22Rv1 (cell line): Measurements from ENCODE around the gene PRRX1.

Experiments
- H3K27ac ChIP-seq: fragments of 450-650 bp; 2 replicates; pipeline ENCODE4 v1.5.1; 2017
- CTCF ChIP-seq: fragments of 450-650 bp; IDR thresholded peaks from 2 replicates; pipeline ENCODE4 v1.5.1; 2017; ENCODE audit warnings: mild to moderate bottlenecking
- ZFX ChIP-seq: fragments of 450-650 bp; IDR thresholded peaks from 2 replicates; pipeline ENCODE4 v1.6.1; 2017; ENCODE audit warnings: antibody characterized with exemption, borderline replicate concordance

The PRRX1 gene

GRCh38 chr1:170749549-170749948, 85.6 kb downstream of the PRRX1 start:
- H3K27ac ChIP-seq: no peak overlapping the region
- TF ChIP-seq CTCF (no peak), ZFX (no peak)

- TF ChIP-seq ZFX: no peak
- TF ChIP-seq CTCF: no peak
- no peak overlapping the region for H3K27ac ChIP-seq
Observed at GRCh38 chr1:170749959-170750358, 86.0 kb downstream of the PRRX1 start.

- TF ChIP-seq ZFX (no peak), CTCF (no peak)
- H3K27ac ChIP-seq: no peak overlapping the region
Observed at GRCh38 chr1:170755795-170756194, 91.9 kb downstream of the PRRX1 start.

- H3K27ac ChIP-seq: no peak overlapping the region
- TF ChIP-seq ZFX: no peak
- no peak for TF ChIP-seq CTCF
Observed at GRCh38 chr1:170758992-170759391, 95.1 kb downstream of the PRRX1 start.

GRCh38 chr1:170765279-170765678, 101.3 kb downstream of the PRRX1 start:
- no peak for TF ChIP-seq CTCF
- TF ChIP-seq ZFX: no peak
- no peak overlapping the region for H3K27ac ChIP-seq

GRCh38 chr1:170765712-170766330, 101.9 kb downstream of the PRRX1 start:
- TF ChIP-seq CTCF (peak; percentile 57), ZFX (no peak)
- H3K27ac ChIP-seq: no peak overlapping the region

DNA sequence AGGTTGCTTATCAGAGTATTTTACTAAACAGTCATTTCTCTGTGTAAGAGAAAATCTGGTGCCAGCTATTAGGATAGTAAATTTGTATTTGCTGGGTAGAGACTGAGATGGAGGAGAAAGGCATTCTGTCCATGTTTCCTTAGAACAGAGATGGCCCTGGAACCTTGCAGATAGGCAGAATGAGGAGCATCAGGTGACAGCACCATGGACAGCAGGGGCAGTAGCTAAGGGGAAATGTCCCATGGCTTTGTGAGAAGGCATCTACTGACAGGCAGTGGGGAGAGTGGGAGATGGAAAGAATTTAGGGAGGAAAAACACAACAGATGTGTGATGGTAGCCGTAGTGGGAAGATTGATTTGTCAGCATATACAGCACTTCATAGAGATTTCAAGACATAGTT, 105.0 kb downstream of the PRRX1 start:
- H3K27ac ChIP-seq: no peak overlapping the region
- TF ChIP-seq ZFX: no peak
- no peak for TF ChIP-seq CTCF
